Measurements from ENCODE around the gene TXNDC11.

TXNDC11 gene

GRCh38 chr16:11689031-11689840 lies 53.4 kb downstream of the TXNDC11 start:
- DNase-seq (ENCODE audit: low read depth in 2 of 2) = no peak

- no peak for DNase-seq (ENCODE audit: low read depth in 2 of 2)
Measured at GRCh38 chr16:11688520-11688886, 54.2 kb downstream of the TXNDC11 start.

- DNase-seq (ENCODE audit: low read depth in 2 of 2) = no peak
Measured at GRCh38 chr16:11687601-11688519, 54.8 kb downstream of the TXNDC11 start.

GRCh38 chr16:11686713-11687380 lies 55.8 kb downstream of the TXNDC11 start:
- DNase-seq (ENCODE audit: low read depth in 2 of 2) = no peak

GRCh38 chr16:11685844-11686618 lies 56.6 kb downstream of the TXNDC11 start:
- DNase-seq (ENCODE audit: low read depth in 2 of 2) = no peak

- DNase-seq (ENCODE audit: low read depth in 2 of 2) = no peak
Measured at GRCh38 chr16:11684231-11685025, 58.2 kb downstream of the TXNDC11 start.

GRCh38 chr16:11683145-11683544 lies 59.5 kb downstream of the TXNDC11 start:
- DNase-seq (ENCODE audit: low read depth in 2 of 2) = no peak

- DNase-seq (ENCODE audit: low read depth in 2 of 2) = no peak
Measured at GRCh38 chr16:11682655-11683096, 60.0 kb downstream of the TXNDC11 start.

- no peak for DNase-seq (ENCODE audit: low read depth in 2 of 2)
Measured at GRCh38 chr16:11681976-11682654, 60.5 kb downstream of the TXNDC11 start.

GRCh38 chr16:11681556-11681955 lies 61.1 kb downstream of the TXNDC11 start:
- DNase-seq (ENCODE audit: low read depth in 2 of 2) = no peak

- DNase-seq (ENCODE audit: low read depth in 2 of 2) = no peak
Measured at GRCh38 chr16:11679941-11680911, 62.4 kb downstream of the TXNDC11 start.

- DNase-seq (ENCODE audit: low read depth in 2 of 2) = no peak
Measured at GRCh38 chr16:11679250-11679649, 63.4 kb downstream of the TXNDC11 start.

GRCh38 chr16:11677959-11678881 lies 64.4 kb downstream of the TXNDC11 start:
- no peak for DNase-seq (ENCODE audit: low read depth in 2 of 2)

GRCh38 chr16:11677451-11677951 lies 65.2 kb downstream of the TXNDC11 start:
- DNase-seq (ENCODE audit: low read depth in 2 of 2) = no peak

GRCh38 chr16:11676799-11677198 lies 65.9 kb downstream of the TXNDC11 start:
- no peak for DNase-seq (ENCODE audit: low read depth in 2 of 2)

GRCh38 chr16:11675561-11676511 lies 66.8 kb downstream of the TXNDC11 start:
- peak in 1 of 2 donors; percentile 36 for DNase-seq (ENCODE audit: low read depth in 2 of 2)
